MM.1S (cell line): ENCODE measurements around the gene SOX13.

Experiments
- DNase-seq: peaks from one replicate; pipeline ENCODE4 v3.0.0-alpha.2; 2015
- H2AFZ ChIP-seq: fragments of 300-600 bp; sonication (generic); 2 replicates; pipeline ENCODE4 v1.6.0; 2016; ENCODE audit warnings: antibody characterized with exemption, low read length
- H3F3A ChIP-seq: fragments of 300-600 bp; sonication (generic); 2 replicates; pipeline ENCODE4 v1.6.1; 2016; ENCODE audit warnings: mild to moderate bottlenecking, antibody characterized with exemption, low read length, moderate library complexity, mixed read lengths; ENCODE audit not compliant: insufficient read depth
- H3K27ac ChIP-seq: fragments of 300-600 bp; sonication (generic); 2 replicates; pipeline ENCODE4 v1.5.1; 2016; ENCODE audit warnings: mild to moderate bottlenecking, low read length
- H3K27me3 ChIP-seq: fragments of 300-600 bp; sonication (generic); replicated peaks from 2 replicates; pipeline ENCODE4 v1.6.0; 2016; ENCODE audit warnings: low read length; ENCODE audit not compliant: insufficient read depth
- H3K36me3 ChIP-seq: fragments of 300-600 bp; sonication (generic); replicated peaks from 2 replicates; pipeline ENCODE4 v1.6.1; 2016; ENCODE audit warnings: mild to moderate bottlenecking, low read length, mixed read lengths; ENCODE audit not compliant: insufficient read depth
- H3K4me1 ChIP-seq: fragments of 300-600 bp; sonication (generic); 2 replicates; pipeline ENCODE4 v1.6.1; 2016; ENCODE audit warnings: low read length, mixed read lengths
- H3K4me2 ChIP-seq: fragments of 300-600 bp; sonication (generic); 2 replicates; pipeline ENCODE4 v1.6.0; 2016; ENCODE audit warnings: low read depth, low read length
- H3K4me3 ChIP-seq: fragments of 300-600 bp; sonication (generic); 2 replicates; pipeline ENCODE4 v1.5.1; 2016; ENCODE audit warnings: low read length, mixed read lengths
- H3K79me2 ChIP-seq: fragments of 300-600 bp; sonication (generic); 2 replicates; pipeline ENCODE4 v1.6.1; 2016; ENCODE audit warnings: mixed run types, low read length, mixed read lengths
- H3K9ac ChIP-seq: fragments of 300-600 bp; sonication (generic); 2 replicates; pipeline ENCODE4 v1.6.1; 2016; ENCODE audit warnings: low read length, mixed read lengths
- H3K9me2 ChIP-seq: fragments of 300-600 bp; sonication (generic); replicated peaks from 2 replicates; pipeline ENCODE4 v1.6.1; 2016; ENCODE audit warnings: mild to moderate bottlenecking, low read length, mixed read lengths; ENCODE audit not compliant: insufficient read depth
- H3K9me3 ChIP-seq: fragments of 300-600 bp; sonication (generic); replicated peaks from 2 replicates; pipeline ENCODE4 v1.6.1; 2016; ENCODE audit warnings: mild to moderate bottlenecking, low read length, mixed read lengths; ENCODE audit not compliant: insufficient read depth
- H4K20me1 ChIP-seq: fragments of 300-600 bp; sonication (generic); 2 replicates; pipeline ENCODE4 v1.6.1; 2016; ENCODE audit warnings: mild to moderate bottlenecking, low read length, moderate library complexity, mixed read lengths; ENCODE audit not compliant: insufficient read depth
- EZH2 ChIP-seq: fragments of 300-600 bp; sonication (generic); optimal IDR thresholded peaks from 2 replicates; pipeline ENCODE3; 2017; ENCODE audit warnings: low read depth, mild to moderate bottlenecking, antibody characterized with exemption, low read length, mixed read lengths
- EZH2phosphoT487 ChIP-seq: fragments of 300-600 bp; sonication (generic); IDR thresholded peaks from 2 replicates; pipeline ENCODE4 v1.6.1; 2018; ENCODE audit warnings: antibody characterized with exemption, low read length
- TF ChIP-seq, protein P1 (sequence below): fragments of 300-600 bp; sonication (generic); IDR thresholded peaks from 2 replicates; pipeline ENCODE4 v1.5.1; 2016; ENCODE audit warnings: antibody characterized with exemption, low read length, mixed read lengths

Gene SOX13

DNA sequence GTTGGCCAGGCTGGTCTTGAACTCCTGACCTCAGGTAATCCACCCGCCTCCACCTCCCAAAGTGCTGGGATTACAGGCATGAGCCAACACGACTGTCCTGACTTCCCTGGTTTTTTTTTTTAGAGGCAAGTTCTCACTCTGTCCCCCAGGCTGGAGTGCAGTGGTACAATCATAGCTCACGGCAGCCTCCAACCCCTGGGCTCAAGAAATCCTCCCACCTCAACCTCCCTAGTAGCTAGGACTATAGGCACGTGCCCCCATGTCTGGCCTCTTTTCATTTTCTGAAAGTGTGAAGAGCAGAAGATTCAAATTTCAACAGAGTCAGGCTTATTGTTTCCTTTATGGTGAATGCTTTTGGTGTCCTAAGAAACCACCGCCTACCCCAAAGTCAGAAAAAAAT lies 21.7 kb upstream of the SOX13 start:
- H3K27ac ChIP-seq, result no peak overlapping the region
- TF ChIP-seq EZH2 (no peak), EZH2phosphoT487 (no peak)
- TF ChIP-seq, protein P1, sequence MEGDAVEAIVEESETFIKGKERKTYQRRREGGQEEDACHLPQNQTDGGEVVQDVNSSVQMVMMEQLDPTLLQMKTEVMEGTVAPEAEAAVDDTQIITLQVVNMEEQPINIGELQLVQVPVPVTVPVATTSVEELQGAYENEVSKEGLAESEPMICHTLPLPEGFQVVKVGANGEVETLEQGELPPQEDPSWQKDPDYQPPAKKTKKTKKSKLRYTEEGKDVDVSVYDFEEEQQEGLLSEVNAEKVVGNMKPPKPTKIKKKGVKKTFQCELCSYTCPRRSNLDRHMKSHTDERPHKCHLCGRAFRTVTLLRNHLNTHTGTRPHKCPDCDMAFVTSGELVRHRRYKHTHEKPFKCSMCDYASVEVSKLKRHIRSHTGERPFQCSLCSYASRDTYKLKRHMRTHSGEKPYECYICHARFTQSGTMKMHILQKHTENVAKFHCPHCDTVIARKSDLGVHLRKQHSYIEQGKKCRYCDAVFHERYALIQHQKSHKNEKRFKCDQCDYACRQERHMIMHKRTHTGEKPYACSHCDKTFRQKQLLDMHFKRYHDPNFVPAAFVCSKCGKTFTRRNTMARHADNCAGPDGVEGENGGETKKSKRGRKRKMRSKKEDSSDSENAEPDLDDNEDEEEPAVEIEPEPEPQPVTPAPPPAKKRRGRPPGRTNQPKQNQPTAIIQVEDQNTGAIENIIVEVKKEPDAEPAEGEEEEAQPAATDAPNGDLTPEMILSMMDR, result no peak
- DNase-seq, result no peak
- H2AFZ ChIP-seq, result no peak overlapping the region
- H3F3A ChIP-seq, result no peaks in the 10 kb centered on the region
- no peak overlapping the region for H3K4me3 ChIP-seq
- H3K9me2 ChIP-seq, result no peaks in the 10 kb centered on the region
- H3K9me3 ChIP-seq, result no peaks in the 10 kb centered on the region
- H3K9ac ChIP-seq, result no peak overlapping the region
- H4K20me1 ChIP-seq, result no peaks in the 10 kb centered on the region
- H3K79me2 ChIP-seq, result no peaks in the 10 kb centered on the region
- no peaks in the 10 kb centered on the region for H3K27me3 ChIP-seq
- H3K4me1 ChIP-seq, result no peaks in the 10 kb centered on the region
- H3K36me3 ChIP-seq, result no peaks in the 10 kb centered on the region
- no peak overlapping the region for H3K4me2 ChIP-seq

- Histone ChIP-seq H3K9me3 (no peaks in the 10 kb centered on the region), H3F3A (no peaks in the 10 kb centered on the region), H3K4me1 (no peaks in the 10 kb centered on the region), H3K9ac (no peak overlapping the region), H3K9me2 (no peaks in the 10 kb centered on the region), H3K27me3 (no peaks in the 10 kb centered on the region), H3K27ac (no peak overlapping the region), H4K20me1 (no peaks in the 10 kb centered on the region), H3K4me3 (no peak overlapping the region), H2AFZ (no peak overlapping the region), H3K4me2 (no peak overlapping the region), H3K36me3 (no peaks in the 10 kb centered on the region), H3K79me2 (no peaks in the 10 kb centered on the region)
- no peak for TF ChIP-seq EZH2phosphoT487
- TF ChIP-seq, protein P1, result no peak
- no peak for TF ChIP-seq EZH2
- no peak for DNase-seq
Observed at GRCh38 chr1:204051718-204052117, 21.2 kb upstream of the SOX13 start.

GRCh38 chr1:204053893-204054292 lies 19.0 kb upstream of the SOX13 start:
- Histone ChIP-seq H3F3A (no peaks in the 10 kb centered on the region), H3K9me3 (no peaks in the 10 kb centered on the region), H3K27ac (no peak overlapping the region), H3K79me2 (no peaks in the 10 kb centered on the region), H4K20me1 (no peaks in the 10 kb centered on the region), H3K4me2 (no peak overlapping the region), H3K27me3 (no peaks in the 10 kb centered on the region), H3K9ac (no peak overlapping the region), H3K9me2 (no peaks in the 10 kb centered on the region), H3K4me1 (no peaks in the 10 kb centered on the region), H3K36me3 (no peaks in the 10 kb centered on the region), H2AFZ (no peak overlapping the region), H3K4me3 (no peak overlapping the region)
- no peak for DNase-seq
- TF ChIP-seq, protein P1, result no peak
- TF ChIP-seq EZH2phosphoT487, result no peak
- TF ChIP-seq EZH2, result no peak
